NCI-H2171 treated with DMSO at 0.1 percent for 48 hours (cell line): ENCODE data around the gene GLDC.

Source experiments
- DNase-seq: peaks from one replicate; lab custom pipeline; 2025; lab: John Stamatoyannopoulos, UW

GLDC gene

DNA sequence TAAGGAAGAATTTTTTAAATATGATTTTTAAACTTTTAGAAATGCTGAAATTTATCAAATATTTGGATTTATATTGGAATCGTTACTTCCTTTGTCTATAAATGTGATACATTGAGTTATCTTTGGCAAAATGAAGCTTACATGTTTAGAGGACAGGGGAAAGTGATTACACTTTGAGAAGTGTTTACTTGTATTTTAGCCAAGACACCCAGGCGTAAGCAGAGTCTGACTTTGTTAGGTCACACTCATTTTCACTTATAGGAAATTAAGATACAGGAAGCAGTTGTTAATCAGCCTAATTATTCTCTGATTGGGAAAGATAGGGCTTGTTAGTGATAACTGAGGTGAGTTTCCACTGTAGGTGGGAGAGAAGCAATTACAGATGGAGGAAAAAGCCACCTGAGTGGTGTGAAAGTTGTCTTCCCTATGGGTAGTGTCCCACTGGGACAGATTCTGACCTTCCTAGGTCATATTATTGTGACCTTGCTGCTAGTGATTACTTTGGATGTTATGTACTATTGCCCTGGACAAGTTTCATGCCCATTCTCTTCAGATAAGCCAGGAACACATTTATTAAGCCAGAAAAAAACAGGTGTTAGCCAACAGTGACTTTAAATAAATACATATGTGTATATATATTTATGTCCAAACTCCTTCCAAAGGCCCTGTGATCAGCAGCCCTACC is 143.9 kb downstream of the GLDC start:
- DNase-seq: no peak

- DNase-seq: no peak
Observed at GRCh38 chr9:6498982-6499381, 146.5 kb downstream of the GLDC start.

DNA sequence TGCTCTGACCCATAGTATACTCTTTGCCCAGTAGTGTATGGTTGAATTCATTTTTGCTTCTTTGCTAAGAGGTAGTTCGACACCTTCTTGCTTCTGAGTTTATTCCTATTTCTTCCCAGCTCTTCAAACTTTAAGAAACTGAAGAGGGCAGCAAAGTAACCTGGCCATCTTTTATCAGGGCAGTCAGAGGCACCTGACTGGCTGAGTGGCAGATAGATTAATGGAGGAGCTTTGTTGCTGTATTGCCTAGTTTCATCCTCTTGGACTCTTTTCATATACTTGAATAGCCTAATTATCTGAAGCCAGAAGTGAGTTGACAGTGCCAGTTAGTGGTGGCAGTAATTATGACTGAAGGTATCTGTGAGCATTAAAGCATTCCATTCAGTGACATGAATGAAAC is 150.1 kb downstream of the GLDC start:
- no peak for DNase-seq

- DNase-seq: no peak
Observed at GRCh38 chr9:6490863-6491262, 154.7 kb downstream of the GLDC start.

DNA sequence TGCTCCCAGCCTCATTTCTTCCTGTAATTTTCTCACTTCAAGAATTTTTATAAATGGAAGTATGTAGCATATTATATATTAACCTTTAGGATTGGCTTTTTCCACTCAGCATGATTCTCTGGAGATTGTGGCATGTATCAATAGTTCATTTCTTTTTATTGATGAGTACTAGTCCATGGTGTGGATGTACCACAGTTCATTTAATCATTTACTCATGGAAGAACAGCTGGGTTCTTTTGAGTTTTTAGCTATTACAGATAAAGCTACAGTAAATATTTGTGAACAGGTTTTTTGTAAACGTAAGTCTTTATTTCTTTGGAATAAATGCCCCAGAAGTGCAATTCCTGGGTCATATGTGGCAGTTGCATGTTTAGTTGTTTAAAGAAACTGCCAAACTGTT is 156.4 kb downstream of the GLDC start:
- no peak for DNase-seq

- no peak for DNase-seq
Observed at GRCh38 chr9:6488395-6488794, 157.1 kb downstream of the GLDC start.

DNA sequence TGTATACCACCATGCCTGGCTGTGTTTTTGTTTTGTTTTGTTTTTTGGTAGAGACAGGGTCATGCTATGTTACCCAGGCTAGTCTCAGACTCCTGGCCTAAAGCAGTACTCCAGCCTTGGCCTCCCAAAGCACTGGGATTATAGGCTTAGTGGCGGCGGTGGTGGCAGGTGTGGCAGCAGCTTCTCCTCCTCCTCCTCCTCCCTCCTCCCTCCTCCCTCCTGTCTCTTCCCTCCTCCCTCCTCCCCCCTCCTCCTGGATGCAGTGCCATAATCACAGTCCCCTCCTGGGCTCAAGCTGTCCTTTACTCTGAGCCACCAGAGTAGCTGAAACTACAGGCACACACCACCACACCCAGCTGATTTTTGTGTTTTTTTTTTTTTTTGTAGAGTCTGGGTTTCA is 161.3 kb downstream of the GLDC start:
- no peak for DNase-seq
